HEK293 (cell line): Measurements from ENCODE around the gene MEGF8.

Experiments
- GLIS1 ChIP-seq: fragments of 450-650 bp; formaldehyde crosslinking; IDR thresholded peaks from 2 replicates; pipeline ENCODE4 v1.5.1; 2016; ENCODE audit warnings: missing biosample characterization, missing genetic modification characterization
- KLF7 ChIP-seq: fragments of 450-650 bp; formaldehyde crosslinking; IDR thresholded peaks from 2 replicates; pipeline ENCODE4 v1.5.1; 2016; ENCODE audit warnings: missing biosample characterization, missing genetic modification characterization, borderline replicate concordance
- MYNN ChIP-seq: fragments of 450-650 bp; formaldehyde crosslinking; IDR thresholded peaks from 2 replicates; pipeline ENCODE4 v1.5.1; 2016; ENCODE audit warnings: missing biosample characterization, missing genetic modification characterization, borderline replicate concordance
- SP7 ChIP-seq: fragments of 450-650 bp; formaldehyde crosslinking; IDR thresholded peaks from 2 replicates; pipeline ENCODE4 v1.5.1; 2016; ENCODE audit warnings: missing biosample characterization, missing genetic modification characterization
- ZBTB8A ChIP-seq: fragments of 450-650 bp; formaldehyde crosslinking; IDR thresholded peaks from 2 replicates; pipeline ENCODE4 v1.5.1; 2016; ENCODE audit warnings: missing biosample characterization, missing genetic modification characterization
- ZFHX2 ChIP-seq: fragments of 450-650 bp; formaldehyde crosslinking; conservative IDR thresholded peaks from 2 replicates; pipeline ENCODE4 v1.5.1; 2016; ENCODE audit warnings: missing biosample characterization, missing genetic modification characterization
- ZIC2 ChIP-seq: fragments of 450-650 bp; formaldehyde crosslinking; IDR thresholded peaks from 2 replicates; pipeline ENCODE4 v1.5.1; 2016; ENCODE audit warnings: missing biosample characterization, missing genetic modification characterization
- ZNF133 ChIP-seq: fragments of 450-650 bp; formaldehyde crosslinking; IDR thresholded peaks from 2 replicates; pipeline ENCODE4 v1.5.1; 2016; ENCODE audit warnings: missing biosample characterization, missing genetic modification characterization
- ZNF140 ChIP-seq: fragments of 450-650 bp; formaldehyde crosslinking; IDR thresholded peaks from 2 replicates; pipeline ENCODE4 v1.5.1; 2016; ENCODE audit warnings: missing biosample characterization, missing genetic modification characterization
- ZNF169 ChIP-seq: fragments of 450-650 bp; formaldehyde crosslinking; IDR thresholded peaks from 2 replicates; pipeline ENCODE4 v1.5.1; 2016; ENCODE audit warnings: missing biosample characterization, missing genetic modification characterization
- ZNF292 ChIP-seq: fragments of 450-650 bp; formaldehyde crosslinking; IDR thresholded peaks from 2 replicates; pipeline ENCODE4 v1.5.1; 2016; ENCODE audit warnings: low read depth, missing biosample characterization, missing genetic modification characterization, borderline replicate concordance
- ZNF366 ChIP-seq: fragments of 450-650 bp; formaldehyde crosslinking; conservative IDR thresholded peaks from 2 replicates; pipeline ENCODE4 v1.5.1; 2016; ENCODE audit warnings: missing biosample characterization, missing genetic modification characterization
- ZNF394 ChIP-seq: fragments of 450-650 bp; formaldehyde crosslinking; IDR thresholded peaks from 2 replicates; pipeline ENCODE4 v1.5.1; 2016; ENCODE audit warnings: missing biosample characterization, missing genetic modification characterization, mild to moderate bottlenecking, moderate library complexity, borderline replicate concordance
- ZNF433 ChIP-seq: fragments of 450-650 bp; formaldehyde crosslinking; IDR thresholded peaks from 2 replicates; pipeline ENCODE4 v1.5.1; 2016; ENCODE audit warnings: missing biosample characterization, missing genetic modification characterization, low read depth
- ZNF544 ChIP-seq: fragments of 450-650 bp; formaldehyde crosslinking; IDR thresholded peaks from 2 replicates; pipeline ENCODE4 v1.5.0; 2017; ENCODE audit warnings: missing biosample characterization, missing genetic modification characterization
- ZNF610 ChIP-seq: fragments of 450-650 bp; formaldehyde crosslinking; IDR thresholded peaks from 2 replicates; pipeline ENCODE4 v1.5.1; 2016; ENCODE audit warnings: missing biosample characterization, missing genetic modification characterization, borderline replicate concordance
- ZNF701 ChIP-seq: fragments of 450-650 bp; formaldehyde crosslinking; IDR thresholded peaks from 2 replicates; pipeline ENCODE4 v1.5.1; 2016; ENCODE audit warnings: missing biosample characterization, missing genetic modification characterization
- ZNF768 ChIP-seq: fragments of 450-650 bp; formaldehyde crosslinking; IDR thresholded peaks from 2 replicates; pipeline ENCODE4 v1.5.1; 2018; ENCODE audit warnings: missing biosample characterization, mild to moderate bottlenecking, missing genetic modification characterization
- ZNF777 ChIP-seq: fragments of 450-650 bp; formaldehyde crosslinking; IDR thresholded peaks from 2 replicates; pipeline ENCODE4 v1.5.1; 2017; ENCODE audit warnings: missing biosample characterization, missing genetic modification characterization, borderline replicate concordance
- TF ChIP-seq, protein P1 (sequence below): fragments of 450-650 bp; formaldehyde crosslinking; IDR thresholded peaks from 2 replicates; pipeline ENCODE4 v1.5.1; 2017; ENCODE audit warnings: missing biosample characterization, missing genetic modification characterization
- TF ChIP-seq, protein P2 (sequence below): fragments of 450-650 bp; formaldehyde crosslinking; IDR thresholded peaks from 2 replicates; pipeline ENCODE4 v1.5.1; 2016; ENCODE audit warnings: missing biosample characterization, missing genetic modification characterization
- TF ChIP-seq, protein P3 (sequence below): fragments of 450-650 bp; formaldehyde crosslinking; conservative IDR thresholded peaks from 2 replicates; pipeline ENCODE4 v1.5.1; 2016; ENCODE audit warnings: low read depth, missing biosample characterization, missing genetic modification characterization
- TF ChIP-seq, protein P4 (sequence below): fragments of 450-650 bp; IDR thresholded peaks from 2 replicates; pipeline ENCODE4 v1.5.1; 2018; ENCODE audit warnings: missing biosample characterization, mild to moderate bottlenecking, missing genetic modification characterization

MEGF8 gene

DNA sequence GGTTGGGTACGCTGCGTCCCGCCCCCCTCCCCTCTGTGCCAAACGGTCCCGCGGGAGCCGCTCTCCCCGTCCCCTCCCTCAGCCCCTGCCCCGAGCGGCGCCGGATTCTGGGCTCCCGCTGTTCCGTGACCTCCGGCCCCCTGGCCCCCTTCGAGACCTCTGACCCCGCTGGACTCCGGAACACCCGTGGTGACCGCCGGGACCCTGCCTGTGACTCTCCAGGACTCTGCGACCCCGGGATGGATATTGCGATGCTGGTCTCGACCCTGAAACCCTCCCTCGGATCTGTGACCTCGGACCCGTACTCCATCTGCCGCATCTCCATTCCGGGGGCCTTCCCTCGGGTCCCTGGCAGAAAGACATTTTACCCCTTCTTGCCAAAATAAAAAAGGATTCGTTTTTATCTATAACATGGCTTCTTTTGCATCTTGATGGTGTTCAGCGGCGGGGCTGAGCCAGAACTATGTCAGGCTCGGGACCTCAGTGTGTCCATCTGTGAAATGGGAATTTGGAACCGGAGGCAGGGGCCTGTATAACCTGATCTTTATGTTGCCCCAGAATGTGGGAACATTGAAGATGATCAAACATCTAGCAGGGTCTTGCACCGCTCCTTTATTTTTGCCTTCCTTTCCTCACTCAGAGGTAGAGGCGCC lies 654 bp upstream of the MEGF8 start (continued):
- TF ChIP-seq ZNF292 (no peak), ZBTB8A (tag by site-specific recombination) (peak; percentile 60; the same call in 1 of the 2 replicates), ZNF169 (tag by site-specific recombination) (no peak), SP7 (tag by site-specific recombination) (no peak), ZIC2 (tag by site-specific recombination) (no peak), ZNF777 (tag by site-specific recombination) (no peak), ZNF701 (tag by site-specific recombination) (no peak), KLF7 (no peak), ZNF544 (tag by site-specific recombination) (no peak), GLIS1 (tag by site-specific recombination) (no peak), ZNF610 (0 out of 2 replicates have a peak, but pooled peaks have one; percentile 92), ZNF768 (tag by site-specific recombination) (no peak), ZNF140 (tag by site-specific recombination) (no peak), ZNF133 (tag by site-specific recombination) (no peak), ZNF366 (tag by site-specific recombination) (peak; percentile 60; the same call in 1 of the 2 replicates), ZFHX2 (tag by site-specific recombination) (no peak), MYNN (no peak), ZNF433 (tag by site-specific recombination) (no peak), ZNF394 (no peak)
- TF ChIP-seq, protein P1, sequence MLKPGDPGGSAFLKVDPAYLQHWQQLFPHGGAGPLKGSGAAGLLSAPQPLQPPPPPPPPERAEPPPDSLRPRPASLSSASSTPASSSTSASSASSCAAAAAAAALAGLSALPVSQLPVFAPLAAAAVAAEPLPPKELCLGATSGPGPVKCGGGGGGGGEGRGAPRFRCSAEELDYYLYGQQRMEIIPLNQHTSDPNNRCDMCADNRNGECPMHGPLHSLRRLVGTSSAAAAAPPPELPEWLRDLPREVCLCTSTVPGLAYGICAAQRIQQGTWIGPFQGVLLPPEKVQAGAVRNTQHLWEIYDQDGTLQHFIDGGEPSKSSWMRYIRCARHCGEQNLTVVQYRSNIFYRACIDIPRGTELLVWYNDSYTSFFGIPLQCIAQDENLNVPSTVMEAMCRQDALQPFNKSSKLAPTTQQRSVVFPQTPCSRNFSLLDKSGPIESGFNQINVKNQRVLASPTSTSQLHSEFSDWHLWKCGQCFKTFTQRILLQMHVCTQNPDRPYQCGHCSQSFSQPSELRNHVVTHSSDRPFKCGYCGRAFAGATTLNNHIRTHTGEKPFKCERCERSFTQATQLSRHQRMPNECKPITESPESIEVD (tag by site-specific recombination): no peak
- TF ChIP-seq, protein P2, sequence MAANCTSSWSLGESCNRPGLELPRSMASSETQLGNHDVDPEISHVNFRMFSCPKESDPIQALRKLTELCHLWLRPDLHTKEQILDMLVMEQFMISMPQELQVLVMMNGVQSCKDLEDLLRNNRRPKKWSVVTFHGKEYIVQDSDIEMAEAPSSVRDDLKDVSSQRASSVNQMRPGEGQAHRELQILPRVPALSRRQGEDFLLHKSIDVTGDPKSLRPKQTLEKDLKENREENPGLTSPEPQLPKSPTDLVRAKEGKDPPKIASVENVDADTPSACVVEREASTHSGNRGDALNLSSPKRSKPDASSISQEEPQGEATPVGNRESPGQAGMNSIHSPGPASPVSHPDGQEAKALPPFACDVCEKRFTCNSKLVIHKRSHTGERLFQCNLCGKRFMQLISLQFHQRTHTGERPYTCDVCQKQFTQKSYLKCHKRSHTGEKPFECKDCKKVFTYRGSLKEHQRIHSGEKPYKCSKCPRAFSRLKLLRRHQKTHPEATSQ: no peak
- TF ChIP-seq, protein P3, sequence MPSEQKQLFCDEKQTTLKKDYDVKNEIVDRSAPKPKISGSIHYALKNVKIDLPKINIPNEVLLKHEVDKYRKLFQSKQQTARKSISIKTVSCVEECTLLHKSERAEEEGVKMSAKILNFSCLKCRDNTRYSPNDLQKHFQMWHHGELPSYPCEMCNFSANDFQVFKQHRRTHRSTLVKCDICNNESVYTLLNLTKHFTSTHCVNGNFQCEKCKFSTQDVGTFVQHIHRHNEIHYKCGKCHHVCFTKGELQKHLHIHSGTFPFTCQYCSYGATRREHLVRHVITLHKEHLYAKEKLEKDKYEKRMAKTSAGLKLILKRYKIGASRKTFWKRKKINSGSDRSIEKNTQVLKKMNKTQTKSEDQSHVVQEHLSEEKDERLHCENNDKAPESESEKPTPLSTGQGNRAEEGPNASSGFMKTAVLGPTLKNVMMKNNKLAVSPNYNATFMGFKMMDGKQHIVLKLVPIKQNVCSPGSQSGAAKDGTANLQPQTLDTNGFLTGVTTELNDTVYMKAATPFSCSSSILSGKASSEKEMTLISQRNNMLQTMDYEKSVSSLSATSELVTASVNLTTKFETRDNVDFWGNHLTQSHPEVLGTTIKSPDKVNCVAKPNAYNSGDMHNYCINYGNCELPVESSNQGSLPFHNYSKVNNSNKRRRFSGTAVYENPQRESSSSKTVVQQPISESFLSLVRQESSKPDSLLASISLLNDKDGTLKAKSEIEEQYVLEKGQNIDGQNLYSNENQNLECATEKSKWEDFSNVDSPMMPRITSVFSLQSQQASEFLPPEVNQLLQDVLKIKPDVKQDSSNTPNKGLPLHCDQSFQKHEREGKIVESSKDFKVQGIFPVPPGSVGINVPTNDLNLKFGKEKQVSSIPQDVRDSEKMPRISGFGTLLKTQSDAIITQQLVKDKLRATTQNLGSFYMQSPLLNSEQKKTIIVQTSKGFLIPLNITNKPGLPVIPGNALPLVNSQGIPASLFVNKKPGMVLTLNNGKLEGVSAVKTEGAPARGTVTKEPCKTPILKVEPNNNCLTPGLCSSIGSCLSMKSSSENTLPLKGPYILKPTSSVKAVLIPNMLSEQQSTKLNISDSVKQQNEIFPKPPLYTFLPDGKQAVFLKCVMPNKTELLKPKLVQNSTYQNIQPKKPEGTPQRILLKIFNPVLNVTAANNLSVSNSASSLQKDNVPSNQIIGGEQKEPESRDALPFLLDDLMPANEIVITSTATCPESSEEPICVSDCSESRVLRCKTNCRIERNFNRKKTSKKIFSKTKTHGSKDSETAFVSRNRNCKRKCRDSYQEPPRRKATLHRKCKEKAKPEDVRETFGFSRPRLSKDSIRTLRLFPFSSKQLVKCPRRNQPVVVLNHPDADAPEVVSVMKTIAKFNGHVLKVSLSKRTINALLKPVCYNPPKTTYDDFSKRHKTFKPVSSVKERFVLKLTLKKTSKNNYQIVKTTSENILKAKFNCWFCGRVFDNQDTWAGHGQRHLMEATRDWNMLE: no peak
- TF ChIP-seq, protein P4, sequence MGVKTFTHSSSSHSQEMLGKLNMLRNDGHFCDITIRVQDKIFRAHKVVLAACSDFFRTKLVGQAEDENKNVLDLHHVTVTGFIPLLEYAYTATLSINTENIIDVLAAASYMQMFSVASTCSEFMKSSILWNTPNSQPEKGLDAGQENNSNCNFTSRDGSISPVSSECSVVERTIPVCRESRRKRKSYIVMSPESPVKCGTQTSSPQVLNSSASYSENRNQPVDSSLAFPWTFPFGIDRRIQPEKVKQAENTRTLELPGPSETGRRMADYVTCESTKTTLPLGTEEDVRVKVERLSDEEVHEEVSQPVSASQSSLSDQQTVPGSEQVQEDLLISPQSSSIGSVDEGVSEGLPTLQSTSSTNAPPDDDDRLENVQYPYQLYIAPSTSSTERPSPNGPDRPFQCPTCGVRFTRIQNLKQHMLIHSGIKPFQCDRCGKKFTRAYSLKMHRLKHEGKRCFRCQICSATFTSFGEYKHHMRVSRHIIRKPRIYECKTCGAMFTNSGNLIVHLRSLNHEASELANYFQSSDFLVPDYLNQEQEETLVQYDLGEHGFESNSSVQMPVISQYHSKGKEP (tag by site-specific recombination): no peak
